Activated CD8-positive, alpha-beta memory T cell treated with anti-CD3 and anti-CD28 coated beads for 48 hours (primary cell): Measurements from ENCODE around the gene ENTPD5.
"Not testable (repeated sequence)": the region's sequence is repeated elsewhere in the genome, so short reads cannot be mapped to it uniquely, and the experiment has no call there.

Source experiments
- DNase-seq, 3 experiments: peaks; one replicate each; pipeline ENCODE4 v3.0.0-alpha.2; 2020; ENCODE audit warnings: low read depth in 2 of 3, low spot score in 2 of 3

Gene ENTPD5

DNA sequence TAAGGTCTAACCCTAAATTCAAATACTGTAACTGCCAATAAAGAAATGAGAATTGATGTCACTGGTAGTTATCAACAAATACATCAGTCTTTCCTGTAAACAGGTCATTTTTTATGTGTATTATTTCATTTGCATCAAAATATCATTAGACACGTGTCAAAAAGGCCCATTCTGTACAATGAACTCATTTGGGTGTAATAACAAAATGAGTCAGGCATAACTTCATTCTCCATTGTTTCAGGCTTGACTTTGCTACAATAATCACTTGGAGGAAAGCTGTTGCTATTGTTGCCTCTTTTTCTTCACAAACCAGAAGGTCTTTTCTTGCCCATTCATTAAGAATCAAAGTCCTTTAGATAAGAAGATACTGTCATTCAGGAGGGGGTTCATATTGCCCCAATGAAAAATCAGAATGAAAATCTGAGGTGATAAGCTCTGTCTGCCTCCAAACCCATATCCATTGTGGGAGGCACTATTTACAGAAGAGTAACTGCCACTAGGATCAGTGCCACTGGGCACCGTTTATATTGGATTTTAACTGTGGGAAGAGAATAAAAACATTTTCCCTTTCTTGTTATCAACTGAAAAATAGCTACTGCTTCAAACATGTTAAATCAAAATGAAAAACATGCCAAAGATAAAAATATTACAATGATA, 10.1 kb downstream of the ENTPD5 start:
- DNase-seq = no peak

DNA sequence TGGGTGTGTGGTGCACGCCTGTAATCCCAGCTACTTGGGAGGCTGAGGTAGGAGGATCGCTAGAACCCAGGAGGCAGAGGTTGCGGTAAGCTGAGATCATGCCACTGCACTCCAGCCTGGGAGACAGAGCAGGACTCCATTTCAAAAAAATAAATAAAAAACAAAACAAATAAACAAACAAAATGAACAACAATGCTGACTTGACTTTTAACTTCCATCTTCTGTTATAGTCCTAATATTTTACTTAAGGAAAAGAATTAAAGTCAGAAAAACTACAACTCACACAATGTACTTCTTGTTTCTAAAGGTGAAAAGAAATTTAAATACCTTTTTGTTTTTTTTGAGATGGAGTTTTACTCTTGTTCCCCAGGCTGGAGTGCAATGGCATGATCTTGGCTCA, 13.4 kb downstream of the ENTPD5 start:
- not testable (repeated sequence) for DNase-seq

DNA sequence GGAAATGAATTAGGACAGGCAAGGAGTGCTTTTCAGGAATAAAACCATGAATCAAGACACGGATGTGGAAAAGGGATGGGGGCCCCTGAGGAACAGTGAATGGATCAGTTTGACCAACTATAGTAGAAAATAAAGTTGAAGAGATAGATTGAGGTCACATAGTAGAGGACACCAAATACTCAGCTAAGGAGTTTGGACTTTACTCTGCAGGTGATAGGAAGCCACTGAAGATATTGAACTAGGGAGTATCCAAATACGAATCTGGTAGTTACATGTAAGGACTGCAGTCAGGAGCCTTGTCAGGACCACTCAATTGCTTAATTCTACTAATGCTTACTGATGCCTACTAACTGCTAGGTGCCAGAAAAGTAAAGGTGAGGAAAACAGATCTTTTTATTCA, 20.4 kb downstream of the ENTPD5 start:
- no peak for DNase-seq

- DNase-seq = no peak
Measured at GRCh38 chr14:73997944-73998447, 21.1 kb downstream of the ENTPD5 start.

- DNase-seq = no peak
Measured at GRCh38 chr14:73997108-73997943, 21.8 kb downstream of the ENTPD5 start.

- no peak for DNase-seq
Measured at GRCh38 chr14:73996731-73997107, 22.4 kb downstream of the ENTPD5 start.

DNA sequence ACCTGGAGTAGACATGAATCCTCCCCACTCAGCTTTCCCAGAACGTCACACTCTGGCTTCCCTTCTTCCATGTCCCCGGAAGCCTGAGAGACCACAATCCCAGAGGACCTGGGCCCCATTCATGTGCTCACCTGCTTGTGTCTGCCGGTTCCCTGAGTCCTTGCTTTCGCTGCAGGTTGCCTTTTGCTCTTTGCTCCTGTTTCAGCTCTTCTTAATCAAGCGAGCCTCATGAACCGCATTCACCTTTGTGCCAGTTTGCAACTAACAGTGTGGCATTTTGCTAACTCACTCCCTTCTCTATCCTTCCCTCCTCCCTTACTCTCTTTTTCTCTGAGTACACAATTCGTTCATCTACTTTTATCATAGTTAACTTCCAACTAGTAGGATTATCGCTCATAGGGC, 23.1 kb downstream of the ENTPD5 start:
- no peak for DNase-seq

DNA sequence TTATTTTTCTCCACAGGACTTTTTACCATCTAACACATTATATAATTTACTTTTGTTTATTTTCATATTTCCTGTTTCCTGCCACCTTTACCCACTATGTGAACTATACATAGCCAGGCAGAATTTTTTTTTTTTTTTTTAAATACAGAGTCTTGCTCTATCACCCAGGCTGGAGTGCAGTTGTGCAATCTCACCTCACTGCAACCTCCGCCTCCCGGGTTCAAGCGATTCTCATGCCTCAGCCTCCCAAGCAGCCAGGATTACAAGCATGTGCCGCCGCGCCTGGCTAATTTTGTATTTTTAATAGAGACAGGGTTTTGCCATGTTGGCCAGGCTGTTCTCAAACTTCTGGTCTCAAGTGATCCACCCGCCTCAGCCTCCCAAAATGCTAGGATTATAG, 24.2 kb downstream of the ENTPD5 start:
- not testable (repeated sequence) for DNase-seq

- no peak for DNase-seq
Measured at GRCh38 chr14:73991092-73991491, 28.0 kb downstream of the ENTPD5 start.

GRCh38 chr14:73988656-73989055, 30.4 kb downstream of the ENTPD5 start:
- not testable (repeated sequence) for DNase-seq

- DNase-seq = no peak
Measured at GRCh38 chr14:73988065-73988464, 31.0 kb downstream of the ENTPD5 start.

- DNase-seq = no peak
Measured at GRCh38 chr14:73977896-73978295, 41.2 kb downstream of the ENTPD5 start.

- DNase-seq = no peak
Measured at GRCh38 chr14:73976125-73976524, 43.0 kb downstream of the ENTPD5 start.

DNA sequence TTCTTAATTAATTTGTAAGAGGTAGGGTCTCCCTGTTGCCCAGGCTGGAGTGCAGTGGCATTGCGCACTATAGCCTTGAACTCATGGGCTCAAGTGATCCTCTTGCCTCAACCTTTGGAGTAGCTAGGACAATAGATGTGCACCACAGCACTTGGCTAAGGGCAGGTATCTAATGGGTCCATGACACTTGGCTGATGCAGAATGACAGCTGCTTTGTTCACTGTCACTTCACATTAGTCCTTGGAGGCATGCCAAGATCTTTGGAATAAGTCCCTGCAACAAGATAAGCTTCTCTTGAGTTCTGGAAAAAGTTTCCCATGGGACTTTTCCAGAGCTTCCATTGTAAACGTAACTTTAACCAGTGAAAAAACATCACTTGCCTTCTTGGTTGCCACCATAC, 45.6 kb downstream of the ENTPD5 start:
- no peak for DNase-seq

GRCh38 chr14:73968885-73969284, 50.2 kb downstream of the ENTPD5 start:
- DNase-seq = no peak

DNA sequence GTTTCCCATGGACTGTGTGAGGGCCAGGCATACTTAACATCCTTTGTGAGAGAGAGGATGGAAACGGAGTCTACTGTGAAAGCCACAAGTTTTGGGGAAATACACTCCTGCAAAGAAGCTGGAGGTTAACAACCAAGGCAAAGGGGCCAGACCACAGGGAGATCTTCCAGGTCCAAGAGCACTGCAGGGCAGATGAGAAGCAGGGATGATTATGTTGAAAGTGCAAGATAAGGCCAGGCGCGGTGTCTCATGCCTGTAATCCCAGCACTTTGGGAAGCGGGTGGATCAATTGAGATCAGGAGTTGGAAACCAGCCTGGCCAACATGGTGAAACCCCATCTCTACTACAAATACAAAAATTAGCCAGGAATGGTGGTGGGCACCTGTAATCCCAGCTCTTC, 53.9 kb downstream of the ENTPD5 start:
- DNase-seq = no peak

DNA sequence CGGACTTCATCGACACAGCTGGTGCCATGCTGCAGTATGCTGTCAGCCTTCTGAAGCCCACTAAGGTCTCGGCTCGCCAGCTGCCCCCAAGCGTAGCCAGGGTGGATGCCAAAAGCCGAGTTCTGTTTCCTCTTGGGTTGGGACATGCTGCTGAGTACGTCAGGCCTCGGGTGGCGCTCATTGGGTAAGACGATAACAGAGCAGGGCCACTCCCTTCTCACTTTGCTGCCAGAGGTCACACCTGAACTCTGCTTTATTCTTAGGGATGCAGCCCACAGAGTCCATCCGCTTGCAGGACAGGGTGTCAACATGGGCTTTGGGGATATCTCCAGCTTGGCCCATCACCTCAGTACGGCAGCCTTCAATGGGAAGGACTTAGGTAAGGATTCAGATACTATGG, 57.9 kb downstream of the ENTPD5 start:
- no peak for DNase-seq

GRCh38 chr14:73958591-73958990, 60.5 kb downstream of the ENTPD5 start:
- no peak for DNase-seq

GRCh38 chr14:73955674-73956073, 63.4 kb downstream of the ENTPD5 start:
- DNase-seq = no peak

DNA sequence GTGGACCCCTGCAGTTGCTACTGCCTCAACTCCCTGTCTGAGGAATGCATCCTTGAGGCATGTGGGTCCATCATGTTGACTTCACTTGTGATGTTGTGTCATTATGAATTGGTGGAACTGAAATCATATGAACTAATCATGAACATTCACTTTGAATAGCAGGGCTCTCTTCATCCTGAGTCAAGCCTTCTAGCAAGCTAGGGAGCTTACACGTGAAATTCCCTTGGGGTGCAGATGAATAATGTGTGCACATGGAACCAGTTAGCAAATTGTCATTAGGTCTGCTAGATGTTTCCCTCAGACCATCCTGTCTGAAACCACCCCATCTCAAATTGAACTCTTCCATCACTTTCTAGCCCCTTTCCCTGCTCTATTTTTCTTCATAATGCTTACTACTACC, 65.4 kb downstream of the ENTPD5 start:
- no peak for DNase-seq

DNA sequence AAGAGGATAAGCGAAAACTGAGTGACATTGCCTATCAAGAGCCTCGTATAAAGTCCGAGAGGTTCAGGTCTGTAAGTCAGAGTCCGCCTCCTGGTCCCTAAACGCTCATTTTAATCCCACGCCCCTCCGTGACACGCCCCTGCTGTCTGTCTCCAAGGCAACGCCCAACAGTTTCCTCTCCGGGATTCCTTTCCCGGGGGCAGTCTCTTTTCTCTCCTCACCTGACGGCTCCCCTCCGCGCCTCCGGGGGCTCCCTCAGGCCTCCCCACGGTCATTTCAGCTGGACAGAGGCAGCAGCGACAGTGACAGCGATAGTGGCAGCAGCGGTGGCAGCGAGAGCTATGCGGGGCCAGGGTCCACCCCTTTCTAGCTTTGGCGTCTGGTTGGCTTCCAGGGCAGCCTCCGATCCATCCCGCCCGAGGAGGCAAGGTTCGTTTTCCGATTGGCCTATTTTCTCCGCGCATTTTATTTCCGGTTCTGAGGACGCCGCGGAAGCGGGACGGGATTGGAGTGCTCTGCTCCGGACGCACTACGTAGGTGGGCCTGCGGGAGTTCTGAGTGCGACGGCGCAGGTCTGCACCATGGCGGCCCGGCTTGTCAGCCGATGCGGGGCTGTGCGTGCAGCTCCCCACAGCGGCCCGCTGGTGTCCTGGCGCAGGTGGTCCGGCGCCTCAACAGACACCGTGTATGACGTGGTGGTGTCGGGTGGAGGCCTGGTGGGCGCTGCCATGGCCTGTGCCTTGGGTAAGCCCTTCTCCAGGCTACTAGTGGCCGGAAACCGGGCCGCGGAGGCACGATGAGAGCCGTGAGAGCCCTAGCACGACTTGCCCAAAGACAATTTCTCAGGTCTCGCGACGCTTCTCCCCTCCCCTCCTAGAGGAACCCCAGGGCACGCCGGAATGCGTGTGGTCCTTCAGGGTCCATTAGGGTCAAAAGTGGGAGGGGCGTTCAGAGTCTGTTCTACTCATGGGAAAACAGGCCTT, 69.0 kb downstream of the ENTPD5 start, which contains the start of the genes COQ6 and FAM161B:
TSS of gene COQ6 (plus strand) at position 551 of the 983 bp plus-strand sequence. CDS start at position 582, 31 bp downstream.
TSS of gene FAM161B (minus strand) at position 343 of the 983 bp plus-strand sequence. CDS start at position 275, 68 bp downstream.
- peak; percentile 68 to 86 (median 81) for DNase-seq
